ENCODE measurements around the gene TMEM116.
A peak's percentile ranks its signal among the peaks of the same experiment; 100 is the strongest.

DNA sequence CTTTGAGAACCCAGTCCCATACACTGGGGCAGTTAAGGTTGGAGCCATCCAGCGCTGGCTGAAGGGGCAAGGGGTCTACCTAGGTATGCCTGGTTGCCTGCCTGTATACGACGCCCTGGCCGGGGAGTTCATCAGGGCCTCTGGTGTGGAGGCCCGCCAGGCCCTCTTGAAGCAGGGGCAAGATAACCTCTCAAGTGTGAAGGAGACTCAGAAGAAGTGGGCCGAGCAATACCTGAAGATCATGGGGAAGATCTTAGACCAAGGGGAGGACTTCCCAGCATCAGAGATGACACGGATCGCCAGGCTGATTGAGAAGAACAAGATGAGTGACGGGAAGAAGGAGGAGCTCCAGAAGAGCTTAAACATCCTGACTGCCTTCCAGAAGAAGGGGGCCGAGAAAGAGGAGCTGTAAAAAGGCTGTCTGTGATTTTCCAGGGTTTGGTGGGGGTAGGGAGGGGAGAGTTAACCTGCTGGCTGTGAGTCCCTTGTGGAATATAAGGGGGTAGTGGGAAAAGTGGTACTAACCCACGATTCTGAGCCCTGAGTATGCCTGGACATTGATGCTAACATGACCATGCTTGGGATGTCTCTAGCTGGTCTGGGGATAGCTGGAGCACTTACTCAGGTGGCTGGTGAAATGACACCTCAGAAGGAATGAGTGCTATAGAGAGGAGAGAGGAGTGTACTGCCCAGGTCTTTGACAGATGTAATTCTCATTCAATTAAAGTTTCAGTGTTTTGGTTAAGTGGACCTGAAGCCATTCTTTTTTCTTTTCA lies 9.5 kb upstream of the TMEM116 start:
- TF ChIP-seq, protein P1, sequence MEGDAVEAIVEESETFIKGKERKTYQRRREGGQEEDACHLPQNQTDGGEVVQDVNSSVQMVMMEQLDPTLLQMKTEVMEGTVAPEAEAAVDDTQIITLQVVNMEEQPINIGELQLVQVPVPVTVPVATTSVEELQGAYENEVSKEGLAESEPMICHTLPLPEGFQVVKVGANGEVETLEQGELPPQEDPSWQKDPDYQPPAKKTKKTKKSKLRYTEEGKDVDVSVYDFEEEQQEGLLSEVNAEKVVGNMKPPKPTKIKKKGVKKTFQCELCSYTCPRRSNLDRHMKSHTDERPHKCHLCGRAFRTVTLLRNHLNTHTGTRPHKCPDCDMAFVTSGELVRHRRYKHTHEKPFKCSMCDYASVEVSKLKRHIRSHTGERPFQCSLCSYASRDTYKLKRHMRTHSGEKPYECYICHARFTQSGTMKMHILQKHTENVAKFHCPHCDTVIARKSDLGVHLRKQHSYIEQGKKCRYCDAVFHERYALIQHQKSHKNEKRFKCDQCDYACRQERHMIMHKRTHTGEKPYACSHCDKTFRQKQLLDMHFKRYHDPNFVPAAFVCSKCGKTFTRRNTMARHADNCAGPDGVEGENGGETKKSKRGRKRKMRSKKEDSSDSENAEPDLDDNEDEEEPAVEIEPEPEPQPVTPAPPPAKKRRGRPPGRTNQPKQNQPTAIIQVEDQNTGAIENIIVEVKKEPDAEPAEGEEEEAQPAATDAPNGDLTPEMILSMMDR (IDR thresholded peaks at IDR 0.05): no peak
- peak; percentile 59; the same call in 1 of the 2 replicates for TF ChIP-seq POLR2AphosphoS5 (IDR thresholded peaks at IDR 0.05; ENCODE audit: low read depth, low read length)
